Astrocyte (in vitro differentiated cells and primary cell): ENCODE data around the gene CIROP. TPM values are rescaled to one million over a fixed set of nuclear protein-coding genes. Genes with fewer than 3 reads are reported as not detected.

Experiments
- DNase-seq: peaks from one replicate; pipeline ENCODE4 v3.0.0-alpha.2; 2010; ENCODE audit warnings: low read depth
- FAIRE-seq: peaks from 2 replicates; lab custom pipeline; 2011; peaks lifted over from hg19 to GRCh38; lab: Jason Lieb, UNC
- H2AFZ ChIP-seq: 2 replicates; pipeline ENCODE4 v1.6.0; 2012; ENCODE audit warnings: low read depth, low read length, inconsistent platforms
- H3K27ac ChIP-seq: 2 replicates; pipeline ENCODE4 v1.5.1; 2011; ENCODE audit warnings: low read depth, low read length, inconsistent platforms
- H3K27me3 ChIP-seq: 2 replicates; pipeline ENCODE4 v1.6.0; 2011; ENCODE audit warnings: low read length, inconsistent platforms; ENCODE audit not compliant: insufficient read depth
- H3K36me3 ChIP-seq: 2 replicates; pipeline ENCODE4 v1.5.1; 2011; ENCODE audit warnings: low read length, inconsistent platforms; ENCODE audit not compliant: insufficient read depth
- H3K4me1 ChIP-seq: 2 replicates; pipeline ENCODE4 v1.5.1; 2011; ENCODE audit warnings: low read length, inconsistent platforms; ENCODE audit not compliant: insufficient read depth
- H3K4me2 ChIP-seq: 2 replicates; pipeline ENCODE4 v1.6.0; 2012; ENCODE audit warnings: low read length, inconsistent platforms
- H3K4me3 ChIP-seq: 2 replicates; pipeline ENCODE4 v1.5.1; 2011; ENCODE audit warnings: low read depth, mild to moderate bottlenecking, low read length, inconsistent platforms; ENCODE audit not compliant: insufficient read depth
- H3K79me2 ChIP-seq: 2 replicates; pipeline ENCODE4 v1.6.0; 2012; ENCODE audit warnings: mild to moderate bottlenecking, low read length, inconsistent platforms; ENCODE audit not compliant: insufficient read depth
- H3K9ac ChIP-seq: 2 replicates; pipeline ENCODE4 v1.6.0; 2012; ENCODE audit warnings: mild to moderate bottlenecking, low read length, inconsistent platforms
- H3K9me3 ChIP-seq: 2 replicates; pipeline ENCODE4 v1.5.1; 2012; ENCODE audit warnings: low read depth, mild to moderate bottlenecking, low read length, inconsistent platforms; ENCODE audit not compliant: insufficient read depth
- H4K20me1 ChIP-seq: 2 replicates; pipeline ENCODE4 v1.6.0; 2012; ENCODE audit warnings: low read length, inconsistent platforms; ENCODE audit not compliant: insufficient read depth
- H3K27ac Mint-ChIP-seq: one replicate; pipeline ENCODE4 v1.8.0; 2021; ENCODE audit warnings: mild to moderate bottlenecking, mixed read lengths; ENCODE audit not compliant: unreplicated experiment
- H3K27me3 Mint-ChIP-seq: one replicate; pipeline ENCODE4 v1.8.0; 2021; ENCODE audit warnings: low read depth, mixed read lengths; ENCODE audit not compliant: unreplicated experiment
- H3K36me3 Mint-ChIP-seq: one replicate; pipeline ENCODE4 v1.8.0; 2021; ENCODE audit warnings: low read depth, mixed read lengths; ENCODE audit not compliant: unreplicated experiment
- H3K4me1 Mint-ChIP-seq: one replicate; pipeline ENCODE4 v1.8.0; 2021; ENCODE audit warnings: low read depth, mixed read lengths; ENCODE audit not compliant: unreplicated experiment
- H3K4me3 Mint-ChIP-seq: one replicate; pipeline ENCODE4 v1.8.0; 2021; ENCODE audit warnings: mild to moderate bottlenecking, moderate library complexity, mixed read lengths; ENCODE audit not compliant: unreplicated experiment
- H3K9me3 Mint-ChIP-seq: one replicate; pipeline ENCODE4 v1.8.0; 2021; ENCODE audit warnings: mild to moderate bottlenecking, mixed read lengths; ENCODE audit not compliant: unreplicated experiment
- EZH2 ChIP-seq: IDR thresholded peaks from 2 replicates; pipeline ENCODE4 v1.6.1; 2012; ENCODE audit warnings: mild to moderate bottlenecking, low read length, inconsistent platforms; ENCODE audit not compliant: insufficient read depth
- total RNA-seq: library from RNA; stranded (reverse); gene quantifications from 2 replicates; pipeline ENCODE4 v1.2.1, GENCODE V29; 2021
- TF ChIP-seq, protein P1 (sequence below): IDR thresholded peaks from 2 replicates; pipeline ENCODE4 v1.5.1; 2011; ENCODE audit warnings: low read depth, mild to moderate bottlenecking, inconsistent platforms, low read length, moderate library complexity; ENCODE audit not compliant: insufficient read depth

The CIROP gene
- total RNA-seq, 1 donor from 2014 or later, result not detected

- Histone ChIP-seq H3K36me3 (peaks cover 42% of the 10 kb centered on the region), H3K4me3 (peak overlapping the region; percentile 98), H3K9me3 (no peaks in the 10 kb centered on the region), H3K9ac (peak overlapping the region; percentile 99), H3K4me2 (peak overlapping the region; percentile 97), H3K79me2 (peaks cover 78% of the 10 kb centered on the region), H3K27me3 (no peaks in the 10 kb centered on the region), H3K4me1 (peaks cover 37% of the 10 kb centered on the region), H3K27ac (peak overlapping the region; percentile 54), H2AFZ (no peak overlapping the region), H4K20me1 (peaks cover 54% of the 10 kb centered on the region)
- Mint-ChIP-seq H3K4me1 (peaks cover 27% of the 10 kb centered on the region), H3K27ac (peak overlapping the region; percentile 92), H3K4me3 (peak overlapping the region; percentile 97), H3K9me3 (no peaks in the 10 kb centered on the region), H3K36me3 (peaks cover 6% of the 10 kb centered on the region), H3K27me3 (no peaks in the 10 kb centered on the region)
- FAIRE-seq, result no peak
- no peak for DNase-seq
- TF ChIP-seq, protein P1, sequence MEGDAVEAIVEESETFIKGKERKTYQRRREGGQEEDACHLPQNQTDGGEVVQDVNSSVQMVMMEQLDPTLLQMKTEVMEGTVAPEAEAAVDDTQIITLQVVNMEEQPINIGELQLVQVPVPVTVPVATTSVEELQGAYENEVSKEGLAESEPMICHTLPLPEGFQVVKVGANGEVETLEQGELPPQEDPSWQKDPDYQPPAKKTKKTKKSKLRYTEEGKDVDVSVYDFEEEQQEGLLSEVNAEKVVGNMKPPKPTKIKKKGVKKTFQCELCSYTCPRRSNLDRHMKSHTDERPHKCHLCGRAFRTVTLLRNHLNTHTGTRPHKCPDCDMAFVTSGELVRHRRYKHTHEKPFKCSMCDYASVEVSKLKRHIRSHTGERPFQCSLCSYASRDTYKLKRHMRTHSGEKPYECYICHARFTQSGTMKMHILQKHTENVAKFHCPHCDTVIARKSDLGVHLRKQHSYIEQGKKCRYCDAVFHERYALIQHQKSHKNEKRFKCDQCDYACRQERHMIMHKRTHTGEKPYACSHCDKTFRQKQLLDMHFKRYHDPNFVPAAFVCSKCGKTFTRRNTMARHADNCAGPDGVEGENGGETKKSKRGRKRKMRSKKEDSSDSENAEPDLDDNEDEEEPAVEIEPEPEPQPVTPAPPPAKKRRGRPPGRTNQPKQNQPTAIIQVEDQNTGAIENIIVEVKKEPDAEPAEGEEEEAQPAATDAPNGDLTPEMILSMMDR, result no peak
- no peak for TF ChIP-seq EZH2
Measured at GRCh38 chr14:23071921-23072539, 32.8 kb downstream of the CIROP start.

GRCh38 chr14:23071244-23071920 lies 33.4 kb downstream of the CIROP start:
- Histone ChIP-seq H2AFZ (no peak overlapping the region), H3K9ac (peak overlapping the region; percentile 99), H3K9me3 (no peaks in the 10 kb centered on the region), H3K4me2 (peak overlapping the region; percentile 97), H4K20me1 (peaks cover 55% of the 10 kb centered on the region), H3K27me3 (no peaks in the 10 kb centered on the region), H3K36me3 (peaks cover 46% of the 10 kb centered on the region), H3K4me1 (peaks cover 37% of the 10 kb centered on the region), H3K27ac (peak overlapping the region; percentile 89), H3K79me2 (peaks cover 81% of the 10 kb centered on the region), H3K4me3 (peak overlapping the region; percentile 98)
- peaks cover 27% of the 10 kb centered on the region for H3K4me1 Mint-ChIP-seq
- H3K9me3 Mint-ChIP-seq, result no peaks in the 10 kb centered on the region
- peaks cover 6% of the 10 kb centered on the region for H3K36me3 Mint-ChIP-seq
- peak overlapping the region; percentile 97 for H3K4me3 Mint-ChIP-seq
- no peak for TF ChIP-seq EZH2
- TF ChIP-seq, protein P1, result no peak
- DNase-seq (peak; percentile 93), FAIRE-seq (no peak)
- H3K27ac Mint-ChIP-seq, result peak overlapping the region; percentile 92
- H3K27me3 Mint-ChIP-seq, result no peaks in the 10 kb centered on the region
